Ishikawa (cell line): Measurements from ENCODE around the gene KRTAP3-1.

ENCODE experiments used
- CREB1 ChIP-seq: IDR thresholded peaks from 2 replicates; pipeline ENCODE4 v1.6.1; 2012; ENCODE audit warnings: low read depth
- EGR1 ChIP-seq: IDR thresholded peaks from 2 replicates; pipeline ENCODE4 v1.6.1; 2012
- NFIC ChIP-seq: IDR thresholded peaks from 2 replicates; pipeline ENCODE4 v1.6.1; 2012
- RAD21 ChIP-seq: IDR thresholded peaks from 2 replicates; pipeline ENCODE4 v1.6.1; 2012; ENCODE audit warnings: low read depth
- TCF12 ChIP-seq: IDR thresholded peaks from 2 replicates; pipeline ENCODE4 v1.6.1; 2012; ENCODE audit warnings: low read depth
- TEAD4 ChIP-seq: IDR thresholded peaks from 2 replicates; pipeline ENCODE4 v1.6.1; 2012
- YY1 ChIP-seq: IDR thresholded peaks from 2 replicates; pipeline ENCODE4 v1.6.1; 2012; ENCODE audit warnings: low read depth
- TF ChIP-seq, protein P1 (sequence below): IDR thresholded peaks from 2 replicates; pipeline ENCODE4 v1.6.1; 2012; ENCODE audit warnings: low read depth, mild to moderate bottlenecking
- TF ChIP-seq, protein P2 (sequence below): IDR thresholded peaks from 2 replicates; pipeline ENCODE4 v1.6.1; 2012

DNA sequence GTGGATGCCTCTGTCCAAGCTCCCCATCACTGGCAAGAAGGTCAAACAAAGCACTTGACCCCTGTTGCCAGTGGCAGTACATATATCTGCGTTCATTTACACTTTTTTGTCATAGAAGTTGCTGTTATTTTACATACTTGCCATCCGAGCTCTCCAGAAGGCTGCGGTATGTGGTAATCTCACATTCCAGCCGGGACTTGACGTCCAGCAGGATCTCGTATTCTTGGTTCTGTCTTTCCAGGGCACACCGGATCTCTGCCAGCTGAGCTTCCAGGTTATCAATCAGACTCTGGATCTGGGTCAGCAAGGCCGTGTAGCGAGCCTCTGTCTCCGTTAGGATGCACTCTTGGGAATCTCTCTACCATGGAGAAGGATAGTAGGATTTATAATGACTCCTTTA, 48.8 kb downstream of the KRTAP3-1 start:
- TF ChIP-seq RAD21 (no peak), YY1 (no peak), EGR1 (no peak), TCF12 (no peak), NFIC (no peak), TEAD4 (no peak), CREB1 (no peak)
- TF ChIP-seq, protein P1, sequence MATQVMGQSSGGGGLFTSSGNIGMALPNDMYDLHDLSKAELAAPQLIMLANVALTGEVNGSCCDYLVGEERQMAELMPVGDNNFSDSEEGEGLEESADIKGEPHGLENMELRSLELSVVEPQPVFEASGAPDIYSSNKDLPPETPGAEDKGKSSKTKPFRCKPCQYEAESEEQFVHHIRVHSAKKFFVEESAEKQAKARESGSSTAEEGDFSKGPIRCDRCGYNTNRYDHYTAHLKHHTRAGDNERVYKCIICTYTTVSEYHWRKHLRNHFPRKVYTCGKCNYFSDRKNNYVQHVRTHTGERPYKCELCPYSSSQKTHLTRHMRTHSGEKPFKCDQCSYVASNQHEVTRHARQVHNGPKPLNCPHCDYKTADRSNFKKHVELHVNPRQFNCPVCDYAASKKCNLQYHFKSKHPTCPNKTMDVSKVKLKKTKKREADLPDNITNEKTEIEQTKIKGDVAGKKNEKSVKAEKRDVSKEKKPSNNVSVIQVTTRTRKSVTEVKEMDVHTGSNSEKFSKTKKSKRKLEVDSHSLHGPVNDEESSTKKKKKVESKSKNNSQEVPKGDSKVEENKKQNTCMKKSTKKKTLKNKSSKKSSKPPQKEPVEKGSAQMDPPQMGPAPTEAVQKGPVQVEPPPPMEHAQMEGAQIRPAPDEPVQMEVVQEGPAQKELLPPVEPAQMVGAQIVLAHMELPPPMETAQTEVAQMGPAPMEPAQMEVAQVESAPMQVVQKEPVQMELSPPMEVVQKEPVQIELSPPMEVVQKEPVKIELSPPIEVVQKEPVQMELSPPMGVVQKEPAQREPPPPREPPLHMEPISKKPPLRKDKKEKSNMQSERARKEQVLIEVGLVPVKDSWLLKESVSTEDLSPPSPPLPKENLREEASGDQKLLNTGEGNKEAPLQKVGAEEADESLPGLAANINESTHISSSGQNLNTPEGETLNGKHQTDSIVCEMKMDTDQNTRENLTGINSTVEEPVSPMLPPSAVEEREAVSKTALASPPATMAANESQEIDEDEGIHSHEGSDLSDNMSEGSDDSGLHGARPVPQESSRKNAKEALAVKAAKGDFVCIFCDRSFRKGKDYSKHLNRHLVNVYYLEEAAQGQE: no peak
- TF ChIP-seq, protein P2, sequence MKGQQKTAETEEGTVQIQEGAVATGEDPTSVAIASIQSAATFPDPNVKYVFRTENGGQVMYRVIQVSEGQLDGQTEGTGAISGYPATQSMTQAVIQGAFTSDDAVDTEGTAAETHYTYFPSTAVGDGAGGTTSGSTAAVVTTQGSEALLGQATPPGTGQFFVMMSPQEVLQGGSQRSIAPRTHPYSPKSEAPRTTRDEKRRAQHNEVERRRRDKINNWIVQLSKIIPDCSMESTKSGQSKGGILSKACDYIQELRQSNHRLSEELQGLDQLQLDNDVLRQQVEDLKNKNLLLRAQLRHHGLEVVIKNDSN: no peak
